HG03280 (cell line): ENCODE measurements around the gene TSPAN4.

Experiments used
- ATAC-seq: cut with Tn5 transposase; IDR thresholded peaks from one replicate; pipeline ENCODE4 v1.9.1; 2021; ENCODE audit warnings: mild to moderate bottlenecking, moderate library complexity; ENCODE audit not compliant: unreplicated experiment

Gene TSPAN4

GRCh38 chr11:842370-843002 lies at the start of gene TSPAN4, which contains the start of gene POLR2L:
TSPAN4 (plus strand) TSS chr11:842852; CDS start chr11:850305, 7,453 bp downstream.
POLR2L (minus strand) TSS chr11:842529; CDS start chr11:842508, 21 bp downstream.
- peak; percentile 66 for ATAC-seq

- ATAC-seq, result no peak
Observed at GRCh38 chr11:792873-793272, 49.8 kb upstream of the TSPAN4 start.

GRCh38 chr11:793556-793955 lies 49.1 kb upstream of the TSPAN4 start:
- ATAC-seq, result no peak

GRCh38 chr11:794013-794765 lies 48.5 kb upstream of the TSPAN4 start:
- ATAC-seq, result no peak

GRCh38 chr11:794766-795633 lies 47.7 kb upstream of the TSPAN4 start:
- no peak for ATAC-seq

GRCh38 chr11:795634-796564 lies 46.8 kb upstream of the TSPAN4 start:
- ATAC-seq, result peak; percentile 24

- no peak for ATAC-seq
Observed at GRCh38 chr11:796565-797295, 45.9 kb upstream of the TSPAN4 start.

GRCh38 chr11:797296-798092 lies 45.2 kb upstream of the TSPAN4 start:
- peak; percentile 39 for ATAC-seq

GRCh38 chr11:798093-798713 lies 44.4 kb upstream of the TSPAN4 start, which contains the start of gene SLC25A22:
SLC25A22 (minus strand) TSS chr11:798281; CDS start chr11:795006, 3,275 bp downstream.
- peak; percentile 60 for ATAC-seq

- no peak for ATAC-seq
Observed at GRCh38 chr11:799641-800316, 42.9 kb upstream of the TSPAN4 start.

GRCh38 chr11:800473-800872 lies 42.2 kb upstream of the TSPAN4 start:
- no peak for ATAC-seq

- no peak for ATAC-seq
Observed at GRCh38 chr11:801097-801780, 41.4 kb upstream of the TSPAN4 start.

- ATAC-seq, result no peak
Observed at GRCh38 chr11:802018-802617, 40.5 kb upstream of the TSPAN4 start.

- ATAC-seq, result no peak
Observed at GRCh38 chr11:802693-803466, 39.8 kb upstream of the TSPAN4 start.

- no peak for ATAC-seq
Observed at GRCh38 chr11:803467-803742, 39.2 kb upstream of the TSPAN4 start.
